AG08395 (cell line): ENCODE data around the gene ADPRM.

ENCODE experiments used
- DNase-seq: peaks from one replicate; pipeline ENCODE4 v3.0.0; 2012; ENCODE audit warnings: mixed read lengths, low spot score

ADPRM gene

DNA sequence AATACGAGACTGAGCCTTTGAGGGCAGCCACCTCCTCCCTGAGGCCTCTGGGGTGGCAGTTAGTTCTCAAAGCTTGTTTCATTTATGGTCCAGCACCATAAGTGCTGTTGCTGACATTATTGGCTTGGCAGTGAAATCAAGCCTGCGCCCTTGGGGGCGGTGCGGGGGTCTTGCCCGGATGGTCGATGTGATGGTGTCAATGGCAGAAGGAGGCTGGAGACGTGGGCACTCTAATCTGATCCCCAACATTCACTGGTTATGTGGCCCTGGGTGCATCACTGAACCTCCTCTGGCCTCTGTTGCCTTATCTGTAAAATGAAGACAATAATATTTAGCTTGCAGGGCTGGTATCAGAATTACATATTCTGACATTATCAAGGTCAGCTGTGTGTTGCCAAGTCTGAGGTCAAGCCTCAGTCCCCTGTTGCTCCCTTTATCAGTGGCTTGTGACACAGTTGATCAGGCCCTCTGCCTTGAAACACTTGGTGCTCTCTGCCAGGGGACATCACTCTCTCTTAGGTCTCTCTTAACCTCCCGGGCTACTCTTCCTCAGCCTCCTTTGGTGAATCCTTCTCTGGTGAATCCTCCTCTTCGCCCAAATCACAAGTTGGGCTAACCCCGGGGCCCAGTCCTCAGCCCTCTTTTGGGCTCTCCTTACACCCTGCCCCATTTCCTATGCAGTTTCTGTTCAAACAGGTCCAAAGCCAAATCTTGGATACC lies 44.2 kb downstream of the ADPRM start:
- no peak for DNase-seq

DNA sequence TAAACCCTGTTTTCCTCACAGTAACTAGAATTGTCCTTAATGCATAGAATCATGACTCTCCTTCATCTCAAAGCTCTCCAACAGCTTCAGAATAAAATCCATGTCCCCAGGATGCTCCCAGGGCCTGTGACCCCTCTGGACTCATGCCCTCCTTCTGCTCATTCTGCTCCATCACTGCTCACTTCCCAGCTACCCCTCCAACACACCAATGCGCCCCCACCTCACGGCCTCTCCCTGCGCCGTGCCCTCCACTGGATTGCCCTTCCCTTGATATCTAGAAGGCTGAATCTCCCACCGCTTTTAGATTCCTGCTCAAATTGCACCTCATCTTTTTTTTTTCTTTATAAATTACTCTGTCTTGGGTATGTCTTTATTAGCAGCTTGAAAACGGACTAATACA lies 45.0 kb downstream of the ADPRM start:
- no peak for DNase-seq

DNA sequence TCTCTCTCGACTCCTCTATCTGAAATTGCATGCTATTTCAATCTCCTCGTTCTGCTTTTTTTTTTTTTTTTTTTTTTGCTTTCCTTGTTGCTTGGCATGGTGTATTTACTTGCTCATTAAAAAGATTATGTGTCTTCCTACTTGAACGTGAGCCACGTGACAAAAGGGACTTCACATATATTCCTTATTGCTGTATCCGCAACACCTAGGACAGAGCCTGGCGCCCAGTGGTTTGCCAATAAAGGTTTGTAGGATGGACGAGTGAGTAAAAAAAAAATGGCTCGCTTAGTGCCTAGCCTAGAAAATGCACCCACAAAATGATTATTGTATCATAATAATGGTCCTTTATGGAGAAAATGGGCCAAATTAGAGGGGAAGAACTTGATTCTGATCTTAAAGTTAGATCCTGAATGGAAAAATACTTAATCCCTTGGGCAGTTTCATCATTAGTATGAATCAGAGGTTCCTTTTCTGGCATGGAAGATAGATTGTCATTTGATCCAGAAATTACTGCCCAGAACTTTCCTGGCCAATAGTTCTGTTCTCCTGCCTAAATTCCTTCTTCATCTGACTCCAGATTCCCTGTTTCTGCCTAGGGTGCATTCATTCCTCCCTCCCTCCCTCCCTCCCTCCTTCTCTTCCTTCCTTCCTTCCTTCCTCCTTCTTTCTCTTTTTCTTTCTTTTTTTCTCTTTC lies 46.1 kb downstream of the ADPRM start:
- DNase-seq = peak; percentile 74

DNA sequence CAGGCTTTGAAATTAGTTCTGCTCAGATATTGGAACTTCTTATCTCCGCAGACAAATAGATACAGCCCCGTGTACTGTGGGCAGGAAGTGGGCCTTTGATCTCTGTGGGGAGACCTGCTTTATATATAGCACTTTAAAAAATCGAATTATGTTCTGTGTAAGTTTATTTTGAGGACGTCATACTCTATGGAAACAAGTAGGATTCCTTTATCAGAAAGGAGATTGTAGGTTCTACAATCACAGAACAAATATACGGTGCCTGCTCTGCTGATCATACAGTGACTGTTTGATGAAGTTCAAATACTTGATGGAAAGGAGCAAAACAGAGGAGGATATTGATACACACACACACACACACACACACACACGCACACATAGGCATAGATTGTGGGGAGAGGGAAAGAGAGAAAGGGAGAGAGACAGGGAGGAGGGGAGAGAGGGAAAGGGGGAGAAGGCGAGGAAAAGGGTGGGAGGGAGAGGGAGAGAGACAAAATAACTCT lies 47.2 kb downstream of the ADPRM start:
- DNase-seq = no peak

DNA sequence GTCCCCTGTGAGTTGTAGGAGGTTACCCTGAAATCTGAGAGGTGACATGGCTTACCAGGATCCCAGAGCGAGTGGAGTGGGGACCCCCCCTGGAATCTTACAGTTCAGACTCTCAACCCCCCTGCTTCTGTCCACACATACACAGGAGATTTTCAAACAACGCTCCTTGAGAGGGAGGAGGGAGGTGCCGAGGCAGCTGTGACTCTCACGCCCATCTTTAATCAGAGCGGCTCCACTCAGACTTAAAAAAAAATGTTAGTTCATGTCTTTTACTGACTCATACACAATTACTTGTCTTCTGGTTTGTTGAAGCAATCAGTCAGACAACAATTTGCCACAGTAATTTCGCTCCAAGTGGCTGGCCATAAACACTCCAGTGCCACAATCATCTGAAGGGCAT lies 47.8 kb downstream of the ADPRM start:
- DNase-seq = peak; percentile 76

DNA sequence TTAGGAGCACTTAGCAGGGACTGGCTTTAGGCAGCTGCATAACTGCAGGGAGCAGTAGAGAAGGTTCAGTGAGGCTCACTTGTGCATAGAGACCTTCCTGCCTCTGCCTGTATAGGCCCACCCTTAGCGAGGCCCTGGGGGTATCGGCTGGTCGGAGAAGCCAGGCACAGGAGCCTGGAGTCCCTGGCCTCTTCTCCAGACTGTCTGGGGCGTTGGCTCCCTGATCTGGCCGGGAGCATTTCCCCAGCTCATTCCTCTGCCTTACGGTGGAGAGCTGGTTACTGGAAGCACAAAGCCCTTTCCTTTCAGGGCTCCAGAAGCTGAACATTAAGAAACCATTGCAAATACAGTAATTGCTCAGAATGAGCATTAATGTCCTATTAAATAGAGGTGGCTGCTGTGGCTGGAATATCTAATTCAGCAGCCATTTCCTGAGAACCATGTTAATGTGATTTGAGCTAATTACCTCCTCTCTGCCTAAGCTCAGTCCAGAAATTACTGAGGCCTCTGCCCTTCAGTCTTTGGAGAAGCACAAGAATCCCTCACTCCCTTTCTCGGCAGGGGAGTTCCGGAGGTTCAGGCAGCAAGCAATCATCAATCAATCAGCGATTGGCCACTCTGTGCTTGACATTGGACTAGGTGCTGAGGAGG lies 51.3 kb downstream of the ADPRM start:
- no peak for DNase-seq

DNA sequence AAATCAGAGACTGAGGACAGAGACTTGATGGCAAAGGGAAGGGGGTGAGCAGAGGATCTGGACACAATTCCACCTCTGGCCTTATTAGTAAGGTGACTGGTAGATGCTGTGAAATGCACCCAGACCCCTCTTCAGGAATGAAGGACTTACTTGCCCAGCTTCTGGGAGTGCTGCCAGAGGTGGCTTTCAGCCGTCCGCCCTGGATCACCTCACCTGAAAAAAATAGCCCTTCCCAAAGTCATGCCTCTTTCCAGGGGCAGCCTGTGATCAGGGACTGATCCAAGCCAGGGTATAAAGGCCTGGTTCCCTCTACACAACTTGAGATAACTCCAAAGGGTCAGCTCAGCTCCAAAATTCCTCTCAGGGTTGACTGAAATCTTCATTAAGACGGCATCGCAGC lies 52.8 kb downstream of the ADPRM start:
- no peak for DNase-seq

DNA sequence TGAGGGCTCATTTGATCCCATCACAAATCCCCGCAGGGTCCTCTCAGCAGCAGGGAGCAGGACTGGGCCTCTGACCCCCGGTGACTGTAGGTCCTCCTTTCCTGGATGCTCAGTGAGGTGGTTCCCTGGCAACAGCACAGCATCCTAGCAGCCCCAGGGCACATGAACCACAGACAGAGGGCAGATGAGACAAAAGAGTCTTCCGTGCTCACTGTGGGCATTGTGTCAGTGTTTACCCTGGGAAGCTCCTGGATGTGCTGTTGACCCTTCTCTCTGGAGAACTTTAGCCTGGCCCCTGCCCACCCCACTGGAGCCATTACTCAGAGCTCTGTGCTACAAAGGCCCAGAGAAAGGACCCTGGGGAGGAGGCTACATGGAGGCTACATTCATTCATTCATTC lies 54.2 kb downstream of the ADPRM start:
- no peak for DNase-seq

DNA sequence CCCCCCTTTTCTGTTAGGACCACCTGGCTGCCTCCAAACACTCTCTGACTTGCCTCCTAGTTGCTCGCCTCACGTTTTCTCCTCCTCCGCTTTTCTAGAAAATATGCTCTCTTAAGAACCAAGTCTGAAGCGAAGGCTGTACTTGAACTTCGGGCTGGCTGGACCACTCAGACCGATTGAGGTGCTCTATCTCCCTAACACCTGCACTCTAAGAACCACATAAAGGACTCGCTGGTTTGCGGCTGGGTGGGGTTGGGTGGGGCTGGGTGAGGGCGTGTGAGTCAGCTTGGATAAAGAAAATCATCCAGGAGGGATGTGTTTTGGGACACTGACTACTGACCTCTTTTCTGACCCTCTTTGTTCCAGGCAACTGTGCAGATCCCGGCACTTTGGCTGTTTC lies 55.3 kb downstream of the ADPRM start:
- DNase-seq = no peak

DNA sequence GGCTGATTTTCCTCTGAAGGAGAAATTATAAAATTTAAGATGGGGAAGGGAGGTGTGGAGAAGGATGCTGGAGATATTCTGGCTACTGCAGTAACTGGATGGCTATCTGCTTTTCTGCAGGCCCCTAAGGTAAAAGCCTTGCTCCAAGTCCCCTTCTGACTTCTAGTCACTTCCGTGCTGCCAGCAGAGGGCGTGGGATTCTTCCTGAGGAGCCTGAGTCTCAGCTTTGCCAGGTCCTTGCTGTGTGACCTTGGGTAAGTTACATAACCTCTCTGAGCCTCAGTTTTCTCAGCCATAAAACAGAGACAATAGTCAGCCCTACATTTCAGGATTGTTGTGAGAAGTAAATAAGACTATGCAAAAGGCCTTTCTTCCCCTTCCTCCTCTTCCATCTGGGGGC lies 56.7 kb downstream of the ADPRM start:
- peak; percentile 29 for DNase-seq

DNA sequence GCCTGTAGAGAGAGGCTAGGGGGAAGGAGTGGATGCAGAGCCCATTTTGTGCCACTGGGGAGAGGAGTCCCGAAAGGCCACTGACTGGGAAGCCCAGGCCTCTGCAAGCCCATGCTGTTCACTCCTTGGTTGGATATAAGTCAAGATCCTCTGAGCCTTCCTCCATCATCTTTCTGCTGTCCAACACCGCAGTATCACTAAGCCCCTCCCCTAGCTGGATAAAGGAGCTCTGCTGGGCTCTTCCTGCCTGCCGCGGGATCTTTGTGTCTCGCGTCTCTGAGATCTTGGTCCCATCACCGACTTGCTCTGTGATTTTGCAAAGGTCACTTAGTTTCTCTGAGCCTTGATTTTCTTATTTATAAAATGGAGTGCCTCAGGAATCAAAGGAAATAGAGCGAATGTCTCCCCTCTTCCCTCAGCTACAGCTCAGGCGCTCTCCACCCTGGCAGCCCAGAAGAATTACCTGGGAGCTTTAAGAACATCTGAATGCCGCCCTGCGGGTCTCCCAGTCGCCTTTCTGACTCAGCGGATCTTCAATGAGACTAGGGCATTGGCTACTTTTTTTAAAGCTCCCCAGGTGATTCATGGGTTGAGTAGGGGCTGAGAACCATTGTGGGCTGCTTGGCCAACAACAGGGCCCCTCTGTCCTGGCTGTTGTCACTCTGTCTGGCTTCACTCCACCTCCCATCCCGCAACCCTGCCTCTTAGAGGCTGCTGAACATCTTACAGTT lies 57.6 kb downstream of the ADPRM start:
- DNase-seq = no peak

DNA sequence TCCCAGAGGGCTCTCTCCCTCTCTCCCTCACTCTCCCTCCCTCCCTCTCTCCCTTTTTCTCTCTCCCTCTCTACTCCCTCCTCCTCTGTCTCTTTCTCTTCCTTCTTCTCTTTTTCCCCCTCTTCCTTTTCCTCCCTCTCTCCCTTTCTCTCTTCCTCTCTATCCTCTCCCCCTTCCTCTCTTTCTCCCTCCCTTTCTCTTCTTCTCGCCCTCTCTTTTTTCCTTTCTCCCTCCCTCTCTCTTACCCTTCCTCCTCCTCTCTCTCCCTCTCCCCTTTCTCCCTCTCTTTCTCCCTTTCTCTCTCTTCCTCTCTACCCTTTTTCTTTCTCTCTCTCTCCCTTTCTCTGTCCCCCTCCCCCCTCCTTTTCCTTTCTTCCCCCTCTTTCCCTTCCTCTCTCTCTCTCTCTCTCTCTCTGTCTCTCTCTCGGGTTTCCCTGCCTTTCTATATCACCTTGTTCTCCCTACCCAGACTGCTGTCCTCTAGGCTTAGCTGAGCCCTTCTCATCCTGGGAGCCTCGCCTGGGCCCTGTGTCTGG lies 58.3 kb downstream of the ADPRM start:
- no peak for DNase-seq

DNA sequence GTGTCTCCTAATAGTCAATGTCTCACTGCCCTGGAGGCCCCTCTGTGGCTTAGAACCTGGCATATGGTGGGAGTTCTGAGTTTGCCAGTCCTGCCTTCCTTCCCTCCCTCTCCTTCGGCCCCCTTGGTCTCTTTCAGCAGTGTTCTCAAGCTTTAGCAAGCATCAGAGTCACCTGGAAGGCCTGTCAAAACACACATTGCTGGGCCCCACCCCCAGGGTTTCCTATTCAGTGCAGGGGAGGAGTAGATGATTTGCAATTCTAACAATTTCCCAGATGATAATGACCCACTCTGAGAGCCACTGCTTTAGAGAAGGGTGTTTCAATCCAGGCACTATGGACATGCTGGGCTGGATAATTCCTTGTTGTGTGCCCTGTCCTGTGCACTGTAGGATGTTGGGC lies 58.8 kb downstream of the ADPRM start:
- no peak for DNase-seq

DNA sequence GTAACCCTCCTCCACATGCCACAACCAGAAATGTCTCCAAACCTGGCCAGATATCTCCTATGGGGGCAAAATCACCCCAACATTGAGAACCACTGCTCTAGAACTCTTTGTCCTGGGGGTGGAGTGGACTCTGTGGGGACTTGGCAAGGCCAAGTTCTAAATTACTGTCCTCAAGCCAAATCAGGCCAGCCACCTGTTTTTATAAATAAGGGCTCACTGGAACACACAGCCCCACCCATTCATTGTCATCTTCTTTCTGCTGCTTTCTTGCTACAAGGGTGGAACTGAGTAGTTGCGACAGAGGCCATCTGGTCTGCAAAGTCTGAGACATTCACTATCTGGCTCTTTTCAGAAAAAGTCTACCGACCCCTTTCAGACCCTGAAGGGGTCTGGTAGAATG lies 59.2 kb downstream of the ADPRM start:
- DNase-seq = no peak

DNA sequence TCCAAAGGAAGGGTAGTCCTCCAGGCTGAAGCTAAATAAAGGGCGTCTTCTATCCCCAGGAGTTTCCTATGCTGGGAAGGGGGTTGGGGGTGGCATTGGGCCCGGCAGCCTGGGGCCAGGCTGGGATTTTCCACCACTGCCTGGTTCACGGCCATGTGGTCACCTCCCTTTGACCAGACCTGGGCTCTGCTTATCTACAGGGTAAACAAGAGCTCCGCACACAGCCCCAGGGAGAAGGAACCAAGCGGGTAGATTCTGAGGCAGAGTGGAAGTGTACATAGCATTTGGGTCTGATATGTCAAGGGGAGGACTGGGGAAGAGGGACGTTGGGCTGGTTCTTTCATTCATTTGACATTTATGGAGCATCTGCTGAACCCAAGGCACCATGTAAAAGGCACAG lies 59.7 kb downstream of the ADPRM start:
- no peak for DNase-seq

DNA sequence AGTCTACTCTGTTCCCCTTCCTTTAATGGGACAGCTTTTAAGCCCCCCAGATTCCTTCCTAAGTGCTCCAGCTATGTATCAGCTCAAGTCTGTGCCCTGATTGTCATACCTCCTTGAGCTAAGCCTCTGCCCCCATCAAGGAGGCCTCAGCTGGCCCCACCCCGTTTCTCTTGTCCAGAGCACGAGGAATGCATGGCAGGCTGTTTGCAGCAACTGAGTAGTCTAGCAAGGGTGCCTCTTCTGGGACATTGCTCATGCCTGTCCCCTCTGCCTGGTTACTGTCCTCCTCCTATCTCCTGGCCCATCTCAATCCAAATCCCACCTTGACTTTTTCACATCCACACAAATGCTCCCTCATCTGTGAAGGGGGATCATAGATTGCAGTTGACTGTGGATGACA lies 60.3 kb downstream of the ADPRM start:
- DNase-seq = no peak

DNA sequence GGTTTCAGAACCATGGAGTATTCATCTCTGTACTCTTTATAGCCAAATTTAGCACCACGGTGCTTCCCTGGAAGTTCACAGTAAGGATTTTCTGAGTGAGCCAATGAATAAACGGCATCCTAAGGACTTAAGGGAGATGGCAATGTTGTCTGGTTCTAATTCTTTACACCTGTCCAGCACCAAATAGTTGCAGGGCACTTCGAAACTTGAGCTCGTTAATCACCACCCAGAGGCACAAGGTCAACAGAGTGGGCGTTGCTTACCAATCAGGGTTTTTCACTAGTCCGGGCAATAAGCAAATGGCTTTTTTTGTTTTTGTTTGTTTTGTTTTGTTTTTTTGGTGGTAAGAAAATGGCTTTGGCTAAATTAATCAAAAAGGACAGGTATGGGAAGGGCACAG lies 60.7 kb downstream of the ADPRM start:
- DNase-seq = no peak
